HG03432 (cell line): ENCODE measurements around the gene SMIM24.
"Not testable (repeated sequence)": the region's sequence is repeated elsewhere in the genome, so short reads cannot be mapped to it uniquely, and the experiment has no call there.

Experiments
- ATAC-seq: cut with Tn5 transposase; IDR thresholded peaks from one replicate; pipeline ENCODE4 v1.9.1; 2021; ENCODE audit warnings: mild to moderate bottlenecking, moderate library complexity; ENCODE audit not compliant: unreplicated experiment

SMIM24 gene

GRCh38 chr19:3457528-3458228 is 22.6 kb downstream of the SMIM24 start:
- no peak for ATAC-seq

- ATAC-seq, result no peak
Observed at GRCh38 chr19:3456925-3457527, 23.3 kb downstream of the SMIM24 start.

- ATAC-seq, result no peak
Observed at GRCh38 chr19:3455960-3456601, 24.2 kb downstream of the SMIM24 start.

- no peak for ATAC-seq
Observed at GRCh38 chr19:3455393-3455955, 24.9 kb downstream of the SMIM24 start.

- no peak for ATAC-seq
Observed at GRCh38 chr19:3454656-3455392, 25.5 kb downstream of the SMIM24 start.

- ATAC-seq, result no peak
Observed at GRCh38 chr19:3453840-3454239, 26.5 kb downstream of the SMIM24 start.

GRCh38 chr19:3452942-3453214 is 27.4 kb downstream of the SMIM24 start:
- ATAC-seq, result not testable (repeated sequence)

- ATAC-seq, result no peak
Observed at GRCh38 chr19:3452171-3452941, 28.0 kb downstream of the SMIM24 start.

- no peak for ATAC-seq
Observed at GRCh38 chr19:3451451-3451866, 28.9 kb downstream of the SMIM24 start.

- no peak for ATAC-seq
Observed at GRCh38 chr19:3450796-3451411, 29.4 kb downstream of the SMIM24 start.

GRCh38 chr19:3448616-3449334 is 31.6 kb downstream of the SMIM24 start:
- no peak for ATAC-seq

GRCh38 chr19:3446657-3447056 is 33.7 kb downstream of the SMIM24 start:
- not testable (repeated sequence) for ATAC-seq

GRCh38 chr19:3444695-3445234 is 35.6 kb downstream of the SMIM24 start:
- no peak for ATAC-seq

GRCh38 chr19:3443840-3444694 is 36.3 kb downstream of the SMIM24 start:
- no peak for ATAC-seq

- ATAC-seq, result no peak
Observed at GRCh38 chr19:3442487-3443071, 37.7 kb downstream of the SMIM24 start.

GRCh38 chr19:3441986-3442329 is 38.4 kb downstream of the SMIM24 start:
- ATAC-seq, result no peak

- no peak for ATAC-seq
Observed at GRCh38 chr19:3441089-3441985, 39.0 kb downstream of the SMIM24 start.
